ENCODE measurements around the gene CHST14. TPM values are rescaled to one million over a fixed set of nuclear protein-coding genes. Genes with fewer than 3 reads are reported as not detected.
A peak's percentile ranks its signal among the peaks of the same experiment; 100 is the strongest.

CHST14 gene
- polyA plus RNA-seq, 1 donor from 2014 or later: 0.71 TPM

GRCh38 chr15:40439461-40439959, 31.3 kb upstream of the CHST14 start:
- Histone ChIP-seq H3K9me2 (ENCODE audit: insufficient read depth, low read length) (no peaks in the 10 kb centered on the region), H3K27me3 (ENCODE audit: insufficient read depth, low read depth, low read length) (peaks cover 59% of the 10 kb centered on the region), H2AFZ (ENCODE audit: low read depth, low read length) (no peak overlapping the region), H3K4me2 (ENCODE audit: low read length) (peak overlapping the region; percentile 80), H4K20me1 (ENCODE audit: insufficient read depth) (peaks cover 14% of the 10 kb centered on the region), H3F3A (ENCODE audit: insufficient read depth, low read length, poor library complexity, severe bottlenecking) (no peaks in the 10 kb centered on the region), H3K79me2 (replicated peaks; ENCODE audit: insufficient read depth, low read length) (peaks cover 22% of the 10 kb centered on the region), H3K27ac (ENCODE audit: low read length) (no peak overlapping the region), H3K9me3 (ENCODE audit: low read length) (no peaks in the 10 kb centered on the region), H3K36me3 (ENCODE audit: insufficient read depth, low read length) (no peaks in the 10 kb centered on the region), H3K9ac (ENCODE audit: low read length) (peak overlapping the region; percentile 75), H3K4me3 (ENCODE audit: low read length) (peak overlapping the region; percentile 73)
- TF ChIP-seq, protein P1, sequence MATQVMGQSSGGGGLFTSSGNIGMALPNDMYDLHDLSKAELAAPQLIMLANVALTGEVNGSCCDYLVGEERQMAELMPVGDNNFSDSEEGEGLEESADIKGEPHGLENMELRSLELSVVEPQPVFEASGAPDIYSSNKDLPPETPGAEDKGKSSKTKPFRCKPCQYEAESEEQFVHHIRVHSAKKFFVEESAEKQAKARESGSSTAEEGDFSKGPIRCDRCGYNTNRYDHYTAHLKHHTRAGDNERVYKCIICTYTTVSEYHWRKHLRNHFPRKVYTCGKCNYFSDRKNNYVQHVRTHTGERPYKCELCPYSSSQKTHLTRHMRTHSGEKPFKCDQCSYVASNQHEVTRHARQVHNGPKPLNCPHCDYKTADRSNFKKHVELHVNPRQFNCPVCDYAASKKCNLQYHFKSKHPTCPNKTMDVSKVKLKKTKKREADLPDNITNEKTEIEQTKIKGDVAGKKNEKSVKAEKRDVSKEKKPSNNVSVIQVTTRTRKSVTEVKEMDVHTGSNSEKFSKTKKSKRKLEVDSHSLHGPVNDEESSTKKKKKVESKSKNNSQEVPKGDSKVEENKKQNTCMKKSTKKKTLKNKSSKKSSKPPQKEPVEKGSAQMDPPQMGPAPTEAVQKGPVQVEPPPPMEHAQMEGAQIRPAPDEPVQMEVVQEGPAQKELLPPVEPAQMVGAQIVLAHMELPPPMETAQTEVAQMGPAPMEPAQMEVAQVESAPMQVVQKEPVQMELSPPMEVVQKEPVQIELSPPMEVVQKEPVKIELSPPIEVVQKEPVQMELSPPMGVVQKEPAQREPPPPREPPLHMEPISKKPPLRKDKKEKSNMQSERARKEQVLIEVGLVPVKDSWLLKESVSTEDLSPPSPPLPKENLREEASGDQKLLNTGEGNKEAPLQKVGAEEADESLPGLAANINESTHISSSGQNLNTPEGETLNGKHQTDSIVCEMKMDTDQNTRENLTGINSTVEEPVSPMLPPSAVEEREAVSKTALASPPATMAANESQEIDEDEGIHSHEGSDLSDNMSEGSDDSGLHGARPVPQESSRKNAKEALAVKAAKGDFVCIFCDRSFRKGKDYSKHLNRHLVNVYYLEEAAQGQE (IDR thresholded peaks at IDR 0.05; ENCODE audit: borderline replicate concordance): no peak
- TF ChIP-seq MXI1 (conservative IDR thresholded peaks at IDR 0.05; ENCODE audit: poor library complexity, severe bottlenecking): no peak
- no peak for TF ChIP-seq EP300 (conservative IDR thresholded peaks at IDR 0.05; ENCODE audit: poor library complexity, severe bottlenecking)
- TF ChIP-seq RAD21 (conservative IDR thresholded peaks at IDR 0.05): no peak
- TF ChIP-seq EZH2 (IDR thresholded peaks at IDR 0.05; ENCODE audit: borderline replicate concordance, insufficient read depth, low read length, poor library complexity, severe bottlenecking): no peak
- no peak for TF ChIP-seq SMC3 (conservative IDR thresholded peaks at IDR 0.05; ENCODE audit: poor library complexity)
- TF ChIP-seq CTCF (IDR thresholded peaks at IDR 0.05; ENCODE audit: poor library complexity, severe bottlenecking): no peak
- no peak for TF ChIP-seq POLR2AphosphoS5 (IDR thresholded peaks at IDR 0.05)
- no peak for TF ChIP-seq TAF1 (IDR thresholded peaks at IDR 0.05; ENCODE audit: low read depth)

DNA sequence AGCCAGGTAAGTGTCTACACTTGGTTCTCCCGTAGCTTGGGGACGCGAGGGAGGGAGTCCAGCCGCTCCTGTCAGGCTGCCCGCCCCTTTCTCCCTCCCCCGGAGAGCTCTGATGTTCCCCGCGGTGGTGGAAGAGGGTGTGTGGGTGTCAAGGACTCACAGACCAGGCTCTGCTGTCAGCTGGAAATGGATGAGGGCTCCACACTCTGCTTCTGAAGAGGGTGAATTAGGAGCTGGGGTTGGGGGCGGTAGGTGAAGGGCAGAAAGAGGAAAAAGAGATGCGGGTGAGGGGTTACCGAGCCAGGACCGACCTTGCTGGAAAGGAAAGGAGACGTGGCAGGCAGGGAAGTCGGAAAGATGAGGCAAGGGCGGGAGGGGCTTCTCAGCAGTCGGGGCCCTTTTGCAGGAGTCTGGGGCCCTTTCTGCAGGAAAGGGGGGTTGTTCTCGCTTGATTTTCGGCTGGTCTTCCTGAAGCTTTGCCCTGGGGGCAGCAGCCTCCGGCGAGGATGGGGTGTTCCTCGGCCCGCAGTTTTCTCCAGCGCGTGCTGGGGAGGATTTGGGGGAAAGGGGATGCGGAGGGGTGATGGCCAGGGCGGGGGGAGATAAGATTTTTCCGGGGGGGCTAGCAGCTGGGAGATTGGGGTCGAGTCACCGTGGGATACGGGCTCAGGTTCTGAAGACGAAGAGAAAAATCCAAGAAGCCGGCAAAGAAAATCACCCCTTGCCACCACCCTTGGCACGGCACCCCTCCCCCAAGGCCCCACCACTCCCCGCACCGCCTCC, 30.6 kb upstream of the CHST14 start:
- H3K9ac ChIP-seq (ENCODE audit: low read length): peak overlapping the region; percentile 75
- H3K79me2 ChIP-seq (replicated peaks; ENCODE audit: insufficient read depth, low read length): peaks cover 29% of the 10 kb centered on the region
- peak overlapping the region; percentile 16 for H3K27ac ChIP-seq (ENCODE audit: low read length)
- H3F3A ChIP-seq (ENCODE audit: insufficient read depth, low read length, poor library complexity, severe bottlenecking): no peaks in the 10 kb centered on the region
- peak overlapping the region; percentile 80 for H3K4me2 ChIP-seq (ENCODE audit: low read length)
- no peak for TF ChIP-seq EP300 (conservative IDR thresholded peaks at IDR 0.05; ENCODE audit: poor library complexity, severe bottlenecking)
- TF ChIP-seq TAF1 (IDR thresholded peaks at IDR 0.05; ENCODE audit: low read depth): no peak
- no peak for TF ChIP-seq SMC3 (conservative IDR thresholded peaks at IDR 0.05; ENCODE audit: poor library complexity)
- TF ChIP-seq POLR2AphosphoS5 (IDR thresholded peaks at IDR 0.05): no peak
- TF ChIP-seq RAD21 (conservative IDR thresholded peaks at IDR 0.05): no peak
- no peak for TF ChIP-seq MXI1 (conservative IDR thresholded peaks at IDR 0.05; ENCODE audit: poor library complexity, severe bottlenecking)
- peak overlapping the region; percentile 32 for H2AFZ ChIP-seq (ENCODE audit: low read depth, low read length)
- H3K4me3 ChIP-seq (ENCODE audit: low read length): peak overlapping the region; percentile 73
- H3K9me3 ChIP-seq (ENCODE audit: low read length): no peaks in the 10 kb centered on the region
- peaks cover 53% of the 10 kb centered on the region for H3K27me3 ChIP-seq (ENCODE audit: insufficient read depth, low read depth, low read length)
- H3K9me2 ChIP-seq (ENCODE audit: insufficient read depth, low read length): no peaks in the 10 kb centered on the region
- peaks cover 14% of the 10 kb centered on the region for H4K20me1 ChIP-seq (ENCODE audit: insufficient read depth)
- no peaks in the 10 kb centered on the region for H3K36me3 ChIP-seq (ENCODE audit: insufficient read depth, low read length)

All from neural cell (in vitro differentiated cells).